T-cell (primary cell): ENCODE measurements around the gene ESRRG. TPM values are rescaled to one million over a fixed set of nuclear protein-coding genes. Genes with fewer than 3 reads are reported as not detected.

Source experiments
- ATAC-seq, 4 experiments: fragments of 200-7000 bp in 3 of 4; fragments of 150-1000 bp in 1 of 4; cut with Tn5 transposase; replicated peaks in 1 of 4; 1 replicate in 3 of 4; 2 replicates in 1 of 4; pipeline ENCODE4 v1.10.0; 2021; ENCODE audit warnings: moderate library complexity in 3 of 4, mild to moderate bottlenecking in 2 of 4, moderate number of reproducible peaks in 1 of 4
- CTCF ChIA-PET, 2 donors: fragments of 300-600 bp; sonication (Branson Sonifier 250); formaldehyde crosslinking; loops; one replicate each; lab custom pipeline; 2022; ENCODE audit warnings: antibody characterized with exemption in 2 of 2; lab: Charles Lee
- POLR2A ChIA-PET, 2 donors: fragments of 300-600 bp; sonication (Branson Sonifier 250); formaldehyde crosslinking; loops; one replicate each; lab custom pipeline; 2022; ENCODE audit warnings: antibody characterized with exemption in 2 of 2; lab: Charles Lee
- DNase-seq, 35 experiments: peaks; one replicate each; pipeline versions ENCODE4 v3.0.0 to v3.0.0-alpha.2; 2013 to 2023
- H3K27ac ChIP-seq: one replicate; pipeline ENCODE4 v1.5.1; 2013; ENCODE audit warnings: low read length
- H3K27me3 ChIP-seq, 2 experiments: replicated peaks in 1 of 2; 1 replicate in 1 of 2; 2 replicates in 1 of 2; pipeline versions ENCODE4 v1.6.1 to v1.7.0; 2013; ENCODE audit warnings: low read length in 1 of 2, mixed read lengths in 1 of 2; ENCODE audit not compliant: control insufficient read depth in 2 of 2, insufficient read depth in 2 of 2; ENCODE audit errors: extremely low read depth in 1 of 2
- H3K36me3 ChIP-seq, 2 donors: 1 replicate in 1 of 2; 2 replicates in 1 of 2; pipeline versions ENCODE4 v1.6.1 to v1.7.0; 2013; ENCODE audit warnings: low read length in 1 of 2; ENCODE audit not compliant: control insufficient read depth in 2 of 2, insufficient read depth in 1 of 2; ENCODE audit errors: extremely low read depth in 1 of 2
- H3K4me1 ChIP-seq, 2 experiments: 1 replicate in 1 of 2; 2 replicates in 1 of 2; pipeline versions ENCODE4 v1.6.1 to v1.7.0; 2013; ENCODE audit warnings: low read length in 2 of 2, mixed read lengths in 1 of 2; ENCODE audit not compliant: insufficient read depth in 2 of 2, control insufficient read depth in 1 of 2; ENCODE audit errors: extremely low read depth in 1 of 2
- H3K4me3 ChIP-seq, 2 donors: 1 replicate in 1 of 2; 2 replicates in 1 of 2; pipeline versions ENCODE4 v1.5.1 to v1.7.0; 2013; ENCODE audit warnings: mild to moderate bottlenecking in 2 of 2, low read length in 1 of 2, moderate library complexity in 1 of 2; ENCODE audit not compliant: control insufficient read depth in 1 of 2; ENCODE audit errors: extremely low read depth in 1 of 2
- H3K9me3 ChIP-seq: 2 replicates; pipeline ENCODE4 v1.7.0; 2013
- H3K27ac Mint-ChIP-seq, 2 donors: one replicate each; pipeline ENCODE4 v1.8.0; 2020 to 2021; ENCODE audit warnings: mild to moderate bottlenecking in 2 of 2, mixed read lengths in 2 of 2
- H3K27me3 Mint-ChIP-seq, 2 donors: one replicate each; pipeline ENCODE4 v1.8.0; 2021 to 2022; ENCODE audit warnings: mixed read lengths in 2 of 2
- H3K36me3 Mint-ChIP-seq: one replicate; pipeline ENCODE4 v1.8.0; 2021; ENCODE audit warnings: mixed read lengths
- H3K4me1 Mint-ChIP-seq, 3 donors: one replicate each; pipeline ENCODE4 v1.8.0; 2020 to 2022; ENCODE audit warnings: mixed read lengths in 3 of 3, mild to moderate bottlenecking in 1 of 3
- H3K4me3 Mint-ChIP-seq, 3 donors: one replicate each; pipeline ENCODE4 v1.8.0; 2020 to 2022; ENCODE audit warnings: mild to moderate bottlenecking in 3 of 3, mixed read lengths in 3 of 3, moderate library complexity in 3 of 3
- H3K9me3 Mint-ChIP-seq, 3 donors: one replicate each; pipeline ENCODE4 v1.8.0; 2020 to 2022; ENCODE audit warnings: mixed read lengths in 3 of 3
- WGBS: methylation state at CpG from one replicate; pipeline ENCODE4 v1.1.5; 2013; ENCODE audit warnings: missing lambda C conversion rate; ENCODE audit not compliant: insufficient coverage; 5-methylcytosine and 5-hydroxymethylcytosine counted together
- total RNA-seq, 35 experiments: library from RNA in 6 of 35; stranded (reverse) in 6 of 35; fragments of 120-200 nt in 1 of 35; gene quantifications; one replicate each; pipeline versions ENCODE4 v1.2.1 to v1.2.4 and lab custom pipeline; 2013 to 2026

Gene ESRRG
- total RNA-seq, 5 donors from 2014 or later (not counting 1 experiment from before 2014, with no cell fraction given), result 0.13 TPM; not detected in 4

DNA sequence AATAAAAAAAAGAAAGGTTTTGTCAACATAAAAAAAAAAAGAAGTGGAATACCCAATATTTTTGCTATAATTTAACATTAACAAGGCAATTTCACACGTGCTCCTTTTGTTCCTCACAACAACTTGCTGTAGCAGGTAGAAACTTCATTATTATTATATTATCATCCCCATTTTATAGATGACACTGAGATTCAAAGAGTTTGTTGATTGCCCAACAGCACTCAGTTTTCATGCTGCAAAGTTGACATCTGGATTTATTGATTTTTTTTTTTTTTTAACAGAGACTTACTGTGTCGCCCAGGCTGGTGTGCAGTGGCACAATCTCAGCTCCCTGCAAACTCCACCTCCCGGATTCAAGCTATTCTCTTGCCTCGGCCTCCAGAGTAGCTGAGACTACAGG is 8.9 kb upstream of the ESRRG start:
- Mint-ChIP-seq H3K4me3 (no peak overlapping the region), H3K27ac (no peak overlapping the region), H3K27me3 (no peaks in the 10 kb centered on the region), H3K36me3 (no peaks in the 10 kb centered on the region), H3K4me1 (no peaks in the 10 kb centered on the region), H3K9me3 (peaks cover 2 to 8% (median 5%) of the 10 kb centered on the region in 3 donors)
- Histone ChIP-seq H3K9me3 (no peaks in the 10 kb centered on the region), H3K4me3 (no peak overlapping the region), H3K27ac (no peak overlapping the region), H3K36me3 (no peaks in the 10 kb centered on the region), H3K4me1 (no peaks in the 10 kb centered on the region), H3K27me3 (no peaks in the 10 kb centered on the region)
- DNase-seq (no peak), ATAC-seq (no peak)
- ChIA-PET CTCF (interaction anchor here in 1 of 2 donors (0.6 kb wide), 2 partner anchors 18 to 1740 kb away, joined by 3 read pairs; no protein-coding TSS in a partner anchor), POLR2A (no interaction called here)
- no CpG with 5 or more reads among the region's 4 CpGs for WGBS

DNA sequence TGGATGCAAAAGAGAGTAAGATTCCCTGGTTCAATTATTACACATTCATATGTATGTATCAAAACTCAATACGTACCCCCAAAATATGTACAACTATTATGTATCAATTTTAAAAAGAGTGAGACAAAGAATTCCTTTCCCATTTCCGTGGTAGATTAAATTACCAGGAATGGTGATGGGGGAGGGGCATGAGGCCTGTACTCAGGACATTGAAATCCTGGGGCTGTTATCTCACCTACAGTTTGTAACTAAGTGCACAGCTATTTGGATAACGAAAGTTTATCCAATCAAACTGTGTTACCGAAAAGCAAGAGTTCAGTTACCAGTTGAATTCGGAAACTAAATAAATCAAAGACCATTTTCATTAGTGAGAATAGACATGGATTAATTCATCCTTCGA is 8.3 kb upstream of the ESRRG start:
- ATAC-seq (no peak), DNase-seq (no peak)
- Mint-ChIP-seq H3K4me1 (no peaks in the 10 kb centered on the region), H3K27ac (no peak overlapping the region), H3K4me3 (no peak overlapping the region), H3K9me3 (peaks cover 2 to 8% (median 5%) of the 10 kb centered on the region in 3 donors), H3K27me3 (no peaks in the 10 kb centered on the region), H3K36me3 (no peaks in the 10 kb centered on the region)
- no peak overlapping the region for H3K4me3 ChIP-seq
- no peaks in the 10 kb centered on the region for H3K27me3 ChIP-seq
- no peaks in the 10 kb centered on the region for H3K9me3 ChIP-seq
- CTCF ChIA-PET, result interaction anchor here in 1 of 2 donors (0.6 kb wide), 1 partner anchor 1740 kb away, joined by 3 read pairs; no protein-coding TSS in a partner anchor
- no peak overlapping the region for H3K27ac ChIP-seq
- H3K36me3 ChIP-seq, result no peaks in the 10 kb centered on the region
- no CpG with 5 or more reads among the region's 6 CpGs for WGBS
- POLR2A ChIA-PET, result no interaction called here
- H3K4me1 ChIP-seq, result no peaks in the 10 kb centered on the region

DNA sequence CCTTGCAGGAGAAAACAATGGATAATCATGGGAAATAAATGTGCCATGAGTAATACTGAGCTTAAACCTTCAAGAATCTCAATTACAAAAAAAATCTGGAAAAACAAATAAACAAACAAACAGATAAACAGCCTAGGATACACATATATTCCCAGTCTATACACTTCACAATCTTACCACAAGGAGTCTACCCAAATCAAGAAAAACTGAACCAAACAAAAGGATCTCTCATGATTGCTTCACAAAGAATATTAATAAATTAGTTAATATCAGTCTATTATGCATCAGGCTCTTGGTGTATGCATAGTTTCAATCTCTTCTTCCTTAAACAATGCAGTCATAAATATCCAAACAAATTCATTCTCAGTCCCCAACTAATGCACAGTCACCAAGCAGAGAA is 3.2 kb upstream of the ESRRG start:
- Histone ChIP-seq H3K27me3 (peaks cover 2 to 8% of the 10 kb centered on the region in 2 experiments), H3K4me1 (no peaks in the 10 kb centered on the region), H3K27ac (no peak overlapping the region), H3K36me3 (no peaks in the 10 kb centered on the region), H3K4me3 (no peak overlapping the region), H3K9me3 (no peaks in the 10 kb centered on the region)
- ATAC-seq (no peak), DNase-seq (no peak)
- Mint-ChIP-seq H3K4me3 (no peak overlapping the region), H3K4me1 (peaks cover 0 to 4% (median 2%) of the 10 kb centered on the region in 3 donors), H3K9me3 (peaks cover 0 to 1% (median 0%) of the 10 kb centered on the region in 3 donors), H3K27ac (no peak overlapping the region), H3K27me3 (peaks cover 4 to 15% of the 10 kb centered on the region in 2 donors), H3K36me3 (no peaks in the 10 kb centered on the region)
- CTCF ChIA-PET, result no interaction called here
- POLR2A ChIA-PET, result no interaction called here

DNA sequence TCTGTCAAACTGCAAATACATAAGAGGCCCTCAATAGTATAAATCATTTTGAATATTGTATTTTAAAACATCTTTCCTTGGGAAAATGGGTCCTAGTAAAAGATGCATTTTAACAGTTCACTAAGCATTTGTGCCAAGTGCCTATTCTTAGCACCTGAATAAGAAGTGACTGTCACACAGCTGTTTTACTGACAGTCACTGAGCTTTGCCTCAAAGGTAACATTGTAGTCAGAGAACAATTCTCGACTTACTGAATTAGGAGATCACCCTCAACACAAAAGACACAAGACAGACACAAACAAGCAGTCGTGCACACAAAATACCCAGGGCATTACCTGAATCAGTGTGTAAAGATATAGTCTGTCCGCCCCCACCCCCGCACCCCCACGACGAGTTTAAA is 408 bp downstream of the ESRRG start:
- H3K4me3 ChIP-seq, result no peak overlapping the region
- no peaks in the 10 kb centered on the region for H3K36me3 ChIP-seq
- Mint-ChIP-seq H3K4me1 (peaks cover 0 to 4% (median 2%) of the 10 kb centered on the region in 3 donors), H3K36me3 (no peaks in the 10 kb centered on the region), H3K4me3 (no peak overlapping the region), H3K27me3 (peaks cover 4 to 16% of the 10 kb centered on the region in 2 donors), H3K27ac (no peak overlapping the region), H3K9me3 (no peaks in the 10 kb centered on the region)
- no peaks in the 10 kb centered on the region for H3K9me3 ChIP-seq
- no peaks in the 10 kb centered on the region for H3K4me1 ChIP-seq
- no peak overlapping the region for H3K27ac ChIP-seq
- H3K27me3 ChIP-seq, result peaks cover 2 to 8% of the 10 kb centered on the region in 2 experiments
- no peak for DNase-seq
- no peak for ATAC-seq
- ChIA-PET CTCF (no interaction called here), POLR2A (interaction anchor here in 1 of 2 donors (0.5 to 1.2 kb wide), 2 partner anchors 16 to 492 kb away, joined by 3 read pairs; no protein-coding TSS in a partner anchor)
- WGBS, result 0% methylated on average over 1 of the region's 6 CpGs

- Mint-ChIP-seq H3K27ac (no peak overlapping the region), H3K4me3 (no peak overlapping the region), H3K4me1 (peaks cover 0 to 4% (median 2%) of the 10 kb centered on the region in 3 donors), H3K36me3 (no peaks in the 10 kb centered on the region), H3K9me3 (no peaks in the 10 kb centered on the region), H3K27me3 (peaks cover 4 to 16% of the 10 kb centered on the region in 2 donors)
- ATAC-seq (no peak), DNase-seq (no peak)
- Histone ChIP-seq H3K4me3 (no peak overlapping the region), H3K27ac (no peak overlapping the region), H3K36me3 (no peaks in the 10 kb centered on the region), H3K4me1 (no peaks in the 10 kb centered on the region), H3K9me3 (no peaks in the 10 kb centered on the region), H3K27me3 (peaks cover 2 to 8% of the 10 kb centered on the region in 2 experiments)
- WGBS, result no CpG with 5 or more reads among the region's 2 CpGs
- CTCF ChIA-PET, result no interaction called here
- POLR2A ChIA-PET, result no interaction called here
Measured at GRCh38 chr1:216721863-216722262, 1.4 kb downstream of the ESRRG start.

- Histone ChIP-seq H3K27me3 (peaks cover 2 to 8% of the 10 kb centered on the region in 2 experiments), H3K4me1 (no peaks in the 10 kb centered on the region), H3K36me3 (no peaks in the 10 kb centered on the region), H3K4me3 (no peak overlapping the region), H3K9me3 (no peaks in the 10 kb centered on the region), H3K27ac (no peak overlapping the region)
- peaks cover 4 to 16% of the 10 kb centered on the region in 2 donors for H3K27me3 Mint-ChIP-seq
- no peak overlapping the region for H3K27ac Mint-ChIP-seq
- peaks cover 0 to 4% (median 2%) of the 10 kb centered on the region in 3 donors for H3K4me1 Mint-ChIP-seq
- no CpG with 5 or more reads among the region's 5 CpGs for WGBS
- H3K36me3 Mint-ChIP-seq, result no peaks in the 10 kb centered on the region
- DNase-seq (no peak), ATAC-seq (no peak)
- no peaks in the 10 kb centered on the region for H3K9me3 Mint-ChIP-seq
- H3K4me3 Mint-ChIP-seq, result no peak overlapping the region
- ChIA-PET CTCF (no interaction called here), POLR2A (no interaction called here)
Measured at GRCh38 chr1:216721062-216721461, 2.2 kb downstream of the ESRRG start.

GRCh38 chr1:216711712-216712111 is 11.5 kb downstream of the ESRRG start:
- Mint-ChIP-seq H3K4me1 (no peaks in the 10 kb centered on the region), H3K27me3 (no peaks in the 10 kb centered on the region), H3K27ac (no peak overlapping the region), H3K9me3 (peaks cover 0 to 3% (median 0%) of the 10 kb centered on the region in 3 donors), H3K36me3 (no peaks in the 10 kb centered on the region), H3K4me3 (no peak overlapping the region)
- Histone ChIP-seq H3K9me3 (no peaks in the 10 kb centered on the region), H3K36me3 (no peaks in the 10 kb centered on the region), H3K27me3 (no peaks in the 10 kb centered on the region), H3K27ac (no peak overlapping the region), H3K4me1 (no peaks in the 10 kb centered on the region), H3K4me3 (no peak overlapping the region)
- DNase-seq (no peak), ATAC-seq (no peak)
- ChIA-PET CTCF (no interaction called here), POLR2A (no interaction called here)
